Osteoblast (primary cell): ENCODE results near the gene ITPR3. TPM values are rescaled to one million over a fixed set of nuclear protein-coding genes. Genes with fewer than 3 reads are reported as not detected.

ENCODE experiments used
- DNase-seq: peaks from one replicate; pipeline ENCODE4 v3.0.0; 2011; ENCODE audit warnings: low spot score, mixed read lengths; ENCODE audit not compliant: insufficient read length; ENCODE audit errors: missing footprints
- H2AFZ ChIP-seq: 2 replicates; pipeline ENCODE4 v1.6.0; 2011; ENCODE audit warnings: mild to moderate bottlenecking, low read length
- H3K27ac ChIP-seq: 2 replicates; pipeline ENCODE4 v1.5.1; 2011; ENCODE audit warnings: mild to moderate bottlenecking, low read depth, low read length, moderate library complexity
- H3K27me3 ChIP-seq: 2 replicates; pipeline ENCODE4 v1.6.0; 2012; ENCODE audit warnings: mild to moderate bottlenecking, control low read depth, inconsistent platforms, low read length, moderate library complexity; ENCODE audit not compliant: insufficient read depth
- H3K36me3 ChIP-seq: 2 replicates; pipeline ENCODE4 v1.5.1; 2011; ENCODE audit warnings: mild to moderate bottlenecking, low read length, control low read depth, moderate library complexity; ENCODE audit not compliant: insufficient read depth
- H3K4me1 ChIP-seq: 2 replicates; pipeline ENCODE4 v1.5.1; 2011; ENCODE audit warnings: mild to moderate bottlenecking, low read length, control low read depth, moderate library complexity; ENCODE audit not compliant: insufficient read depth
- H3K4me2 ChIP-seq: 2 replicates; pipeline ENCODE4 v1.6.0; 2011; ENCODE audit warnings: mild to moderate bottlenecking, low read length; ENCODE audit not compliant: insufficient read depth
- H3K4me3 ChIP-seq: fragments of 200-600 bp; sonication (generic); 3 replicates; pipeline ENCODE4 v1.5.1; 2012; ENCODE audit warnings: mild to moderate bottlenecking, low read length, inconsistent platforms; ENCODE audit not compliant: insufficient read depth
- H3K79me2 ChIP-seq: 2 replicates; pipeline ENCODE4 v1.6.0; 2012; ENCODE audit warnings: mild to moderate bottlenecking, low read length, control low read depth, inconsistent platforms; ENCODE audit not compliant: insufficient read depth
- H3K9me3 ChIP-seq: 2 replicates; pipeline ENCODE4 v1.5.1; 2011; ENCODE audit warnings: low read depth, low read length, control low read depth
- H4K20me1 ChIP-seq: 2 replicates; pipeline ENCODE4 v1.6.0; 2012; ENCODE audit warnings: mild to moderate bottlenecking, low read length, control low read depth; ENCODE audit not compliant: insufficient read depth
- CTCF ChIP-seq: IDR thresholded peaks from 2 replicates; pipeline ENCODE4 v1.5.1; 2011; ENCODE audit warnings: mild to moderate bottlenecking, low read depth, low read length, moderate library complexity; ENCODE audit errors: extremely low read depth
- total RNA-seq: library from RNA; depleted of rRNA; stranded (reverse); fragments of >200 nt; gene quantifications from 2 replicates; pipeline ENCODE4 v1.2.3, GENCODE V29; 2012

The ITPR3 gene
- total RNA-seq, 1 donor: 46.7 TPM

- DNase-seq: peak; percentile 97
- peaks cover 57% of the 10 kb centered on the region for H3K36me3 ChIP-seq
- H3K4me2 ChIP-seq: peak overlapping the region; percentile 27
- peak overlapping the region; percentile 71 for H3K27ac ChIP-seq
- peaks cover 9% of the 10 kb centered on the region for H3K79me2 ChIP-seq
- H3K27me3 ChIP-seq: no peaks in the 10 kb centered on the region
- no peaks in the 10 kb centered on the region for H4K20me1 ChIP-seq
- no peak for TF ChIP-seq CTCF
- no peaks in the 10 kb centered on the region for H3K9me3 ChIP-seq
- peak overlapping the region; percentile 4 for H2AFZ ChIP-seq
- H3K4me1 ChIP-seq: peaks cover 47% of the 10 kb centered on the region
- no peak overlapping the region for H3K4me3 ChIP-seq
Measured at GRCh38 chr6:33694401-33694931, 73.3 kb downstream of the ITPR3 start.

GRCh38 chr6:33694977-33695376 is 73.9 kb downstream of the ITPR3 start:
- H3K9me3 ChIP-seq: no peaks in the 10 kb centered on the region
- H3K27ac ChIP-seq: peak overlapping the region; percentile 71
- peaks cover 9% of the 10 kb centered on the region for H3K79me2 ChIP-seq
- no peak overlapping the region for H3K4me3 ChIP-seq
- peaks cover 47% of the 10 kb centered on the region for H3K4me1 ChIP-seq
- peaks cover 61% of the 10 kb centered on the region for H3K36me3 ChIP-seq
- H4K20me1 ChIP-seq: no peaks in the 10 kb centered on the region
- no peak overlapping the region for H3K4me2 ChIP-seq
- H2AFZ ChIP-seq: no peak overlapping the region
- TF ChIP-seq CTCF: no peak
- DNase-seq: no peak
- H3K27me3 ChIP-seq: no peaks in the 10 kb centered on the region

GRCh38 chr6:33695451-33695887 is 74.3 kb downstream of the ITPR3 start:
- Histone ChIP-seq H3K36me3 (peaks cover 61% of the 10 kb centered on the region), H3K79me2 (peaks cover 9% of the 10 kb centered on the region), H3K4me2 (no peak overlapping the region), H3K9me3 (no peaks in the 10 kb centered on the region), H3K27ac (peak overlapping the region; percentile 71), H3K4me3 (no peak overlapping the region), H2AFZ (no peak overlapping the region), H3K27me3 (no peaks in the 10 kb centered on the region), H4K20me1 (no peaks in the 10 kb centered on the region), H3K4me1 (peaks cover 47% of the 10 kb centered on the region)
- TF ChIP-seq CTCF: no peak
- no peak for DNase-seq

- Histone ChIP-seq H3K4me2 (no peak overlapping the region), H3K27ac (peak overlapping the region; percentile 71), H3K36me3 (peaks cover 62% of the 10 kb centered on the region), H3K9me3 (no peaks in the 10 kb centered on the region), H2AFZ (no peak overlapping the region), H3K4me1 (peaks cover 47% of the 10 kb centered on the region), H3K79me2 (peaks cover 9% of the 10 kb centered on the region), H3K27me3 (no peaks in the 10 kb centered on the region), H4K20me1 (no peaks in the 10 kb centered on the region), H3K4me3 (no peak overlapping the region)
- TF ChIP-seq CTCF: no peak
- DNase-seq: no peak
Measured at GRCh38 chr6:33696076-33696475, 75.0 kb downstream of the ITPR3 start.
